HCT116 (cell line): ENCODE measurements around the gene ZNF474.
A peak's percentile ranks its signal among the peaks of the same experiment; 100 is the strongest.

Experiments
- CEBPB ChIP-seq: IDR thresholded peaks from 2 replicates; pipeline ENCODE4 v1.6.1; 2012; ENCODE audit warnings: low read depth
- CTCF ChIP-seq, 3 experiments: fragments of 200-600 bp in 1 of 3; sonication (generic) in 1 of 3; IDR thresholded peaks in 2 of 3; conservative IDR thresholded peaks in 1 of 3; 2 replicates each; pipeline ENCODE4 v1.5.1; 2012 to 2017; ENCODE audit warnings: low read depth in 2 of 3, low read length in 2 of 3, antibody characterized with exemption in 1 of 3, borderline replicate concordance in 1 of 3, control low read depth in 1 of 3, mild to moderate bottlenecking in 1 of 3, mixed read lengths in 1 of 3, mixed run types in 1 of 3, moderate library complexity in 1 of 3; ENCODE audit not compliant: insufficient read depth in 1 of 3
- EZH2 ChIP-seq: fragments of 200-600 bp; sonication (generic); IDR thresholded peaks from 2 replicates; pipeline ENCODE4 v1.6.1; 2017; ENCODE audit warnings: antibody characterized with exemption, mixed run types
- EZH2phosphoT487 ChIP-seq: fragments of 200-600 bp; IDR thresholded peaks from 2 replicates; pipeline ENCODE4 v1.6.1; 2018; ENCODE audit warnings: antibody characterized with exemption, borderline replicate concordance
- POLR2A ChIP-seq: IDR thresholded peaks from 2 replicates; pipeline ENCODE4 v1.7.0; 2011; ENCODE audit warnings: borderline replicate concordance; ENCODE audit not compliant: insufficient read depth, insufficient read length; ENCODE audit errors: extremely low read depth
- POLR2AphosphoS5 ChIP-seq: IDR thresholded peaks from 2 replicates; pipeline ENCODE4 v1.6.1; 2011; ENCODE audit warnings: mild to moderate bottlenecking, low read depth, low read length, moderate library complexity
- RAD21 ChIP-seq: IDR thresholded peaks from 2 replicates; pipeline ENCODE4 v1.6.1; 2012; ENCODE audit warnings: low read depth, mild to moderate bottlenecking
- REST ChIP-seq: IDR thresholded peaks from 2 replicates; pipeline ENCODE4 v1.6.1; 2012; ENCODE audit warnings: low read depth
- SRF ChIP-seq: IDR thresholded peaks from 2 replicates; pipeline ENCODE4 v1.6.1; 2012; ENCODE audit warnings: low read depth
- YY1 ChIP-seq: IDR thresholded peaks from 2 replicates; pipeline ENCODE4 v1.6.1; 2011; ENCODE audit warnings: low read length, low read depth, moderate library complexity, mild to moderate bottlenecking; ENCODE audit not compliant: insufficient replicate concordance; ENCODE audit errors: extremely low read depth
- ZBTB33 ChIP-seq: IDR thresholded peaks from 2 replicates; pipeline ENCODE4 v1.6.1; 2011; ENCODE audit warnings: mild to moderate bottlenecking, low read length, moderate library complexity; ENCODE audit not compliant: insufficient replicate concordance; ENCODE audit errors: extremely low read depth
- TF ChIP-seq, protein P1 (sequence below): IDR thresholded peaks from 2 replicates; pipeline ENCODE4 v1.6.1; 2012
- TF ChIP-seq, protein P2 (sequence below): IDR thresholded peaks from 2 replicates; pipeline ENCODE4 v1.6.1; 2012

DNA sequence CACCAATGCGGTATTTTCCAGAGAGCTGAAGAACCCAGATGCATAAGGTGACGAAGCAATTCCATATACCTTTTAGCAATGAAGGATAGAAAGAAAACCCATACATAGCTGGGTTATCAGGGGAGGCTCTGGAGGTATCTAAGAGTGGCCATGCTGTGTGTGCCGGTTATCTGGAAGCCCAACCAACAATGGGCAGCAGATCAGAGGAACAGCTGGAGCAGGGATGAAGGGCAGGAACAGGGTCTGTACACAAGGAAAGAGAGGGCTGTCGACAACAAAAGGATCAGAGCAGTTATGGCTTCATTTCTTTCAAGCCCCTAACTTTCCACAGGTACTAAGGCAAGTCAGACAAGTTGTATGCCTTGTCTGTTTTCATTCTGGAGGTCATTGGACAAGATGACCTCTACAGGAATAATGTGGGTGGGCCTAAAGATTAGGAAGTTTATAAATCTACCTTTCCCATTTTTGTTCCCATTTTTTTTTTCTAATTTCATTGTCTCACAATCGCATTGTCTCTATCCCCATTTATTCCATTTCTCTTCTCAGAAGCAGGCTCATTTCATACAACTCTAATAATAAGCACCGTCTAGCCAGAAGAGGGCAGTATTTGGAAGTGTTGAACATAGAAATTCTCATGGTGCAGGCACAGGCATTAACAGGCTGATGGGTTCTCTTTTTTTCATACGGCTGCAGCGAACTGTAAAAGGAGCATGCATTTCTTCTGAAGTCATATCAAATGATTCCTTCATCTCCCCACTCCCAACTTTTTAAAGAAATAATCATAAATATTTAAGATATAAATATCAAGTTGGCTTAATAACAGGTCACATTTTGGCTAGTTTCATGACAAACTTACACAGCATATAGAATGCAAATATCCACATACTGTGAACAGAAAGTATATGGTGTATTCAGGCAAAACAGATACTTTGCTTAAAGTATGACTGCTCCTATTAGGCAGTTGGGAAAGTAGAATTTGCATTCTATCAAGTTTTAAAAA lies 63.5 kb downstream of the ZNF474 start:
- no peak for TF ChIP-seq POLR2AphosphoS5
- no peak for TF ChIP-seq ZBTB33
- no peak for TF ChIP-seq CEBPB
- TF ChIP-seq POLR2A: no peak
- TF ChIP-seq CTCF (IDR thresholded peaks at IDR 0.05 in 2 of 3, conservative IDR thresholded peaks at IDR 0.05 in 1 of 3; ENCODE audit: borderline replicate concordance in 1 of 3, insufficient read depth in 1 of 3, low read depth in 2 of 3, low read length in 2 of 3): peak; percentile 41 to 66 (median 44); a peak in 4 of 6 replicates
- no peak for TF ChIP-seq SRF
- TF ChIP-seq YY1: no peak
- no peak for TF ChIP-seq EZH2phosphoT487
- no peak for TF ChIP-seq EZH2
- TF ChIP-seq, protein P1, sequence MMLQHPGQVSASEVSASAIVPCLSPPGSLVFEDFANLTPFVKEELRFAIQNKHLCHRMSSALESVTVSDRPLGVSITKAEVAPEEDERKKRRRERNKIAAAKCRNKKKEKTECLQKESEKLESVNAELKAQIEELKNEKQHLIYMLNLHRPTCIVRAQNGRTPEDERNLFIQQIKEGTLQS: no peak
- TF ChIP-seq RAD21: peak; percentile 62
- no peak for TF ChIP-seq REST
- TF ChIP-seq, protein P2, sequence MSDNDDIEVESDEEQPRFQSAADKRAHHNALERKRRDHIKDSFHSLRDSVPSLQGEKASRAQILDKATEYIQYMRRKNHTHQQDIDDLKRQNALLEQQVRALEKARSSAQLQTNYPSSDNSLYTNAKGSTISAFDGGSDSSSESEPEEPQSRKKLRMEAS: no peak
